Measurements from ENCODE around the gene FFAR1.

The FFAR1 gene

GRCh38 chr19:35389192-35389861 is 41.6 kb downstream of the FFAR1 start:
- TF ChIP-seq CTCF (IDR thresholded peaks at IDR 0.05; ENCODE audit: borderline replicate concordance, extremely low read depth, low read length, poor library complexity, severe bottlenecking), result no peak
- TF ChIP-seq EZH2 (IDR thresholded peaks at IDR 0.05; ENCODE audit: borderline replicate concordance, low read depth, low read length, severe bottlenecking), result no peak
- Histone ChIP-seq H3K9ac (ENCODE audit: low read depth, low read length) (no peak overlapping the region), H3K79me2 (ENCODE audit: insufficient read depth, low read length) (no peaks in the 10 kb centered on the region), H2AFZ (ENCODE audit: low read depth, low read length) (no peak overlapping the region), H3K4me3 (ENCODE audit: low read depth in 1 of 2, low read length in 2 of 2) (no peak overlapping the region), H4K20me1 (ENCODE audit: insufficient read depth, low read length) (no peaks in the 10 kb centered on the region), H3K4me1 (ENCODE audit: insufficient read depth, low read length) (no peaks in the 10 kb centered on the region), H3K4me2 (ENCODE audit: insufficient read depth, low read length) (no peak overlapping the region), H3K27me3 (ENCODE audit: insufficient read depth, low read length, poor library complexity) (no peaks in the 10 kb centered on the region), H3K36me3 (ENCODE audit: insufficient read depth, low read length) (no peaks in the 10 kb centered on the region), H3K27ac (ENCODE audit: low read length) (no peak overlapping the region), H3K9me3 (ENCODE audit: insufficient read depth, low read length, severe bottlenecking) (peaks cover 21% of the 10 kb centered on the region)
- DNase-seq (no peak), ATAC-seq (ENCODE audit: insufficient read depth, low read depth) (no peak)

- Histone ChIP-seq H3K79me2 (ENCODE audit: insufficient read depth, low read length) (no peaks in the 10 kb centered on the region), H2AFZ (ENCODE audit: low read depth, low read length) (no peak overlapping the region), H3K27ac (ENCODE audit: low read length) (no peak overlapping the region), H3K36me3 (ENCODE audit: insufficient read depth, low read length) (no peaks in the 10 kb centered on the region), H3K4me3 (ENCODE audit: low read depth in 1 of 2, low read length in 2 of 2) (no peak overlapping the region), H3K27me3 (ENCODE audit: insufficient read depth, low read length, poor library complexity) (no peaks in the 10 kb centered on the region), H3K9ac (ENCODE audit: low read depth, low read length) (no peak overlapping the region), H3K4me1 (ENCODE audit: insufficient read depth, low read length) (no peaks in the 10 kb centered on the region), H4K20me1 (ENCODE audit: insufficient read depth, low read length) (no peaks in the 10 kb centered on the region), H3K9me3 (ENCODE audit: insufficient read depth, low read length, severe bottlenecking) (peaks cover 7% of the 10 kb centered on the region), H3K4me2 (ENCODE audit: insufficient read depth, low read length) (no peak overlapping the region)
- DNase-seq (no peak), ATAC-seq (ENCODE audit: insufficient read depth, low read depth) (no peak)
- no peak for TF ChIP-seq EZH2 (IDR thresholded peaks at IDR 0.05; ENCODE audit: borderline replicate concordance, low read depth, low read length, severe bottlenecking)
- no peak for TF ChIP-seq CTCF (IDR thresholded peaks at IDR 0.05; ENCODE audit: borderline replicate concordance, extremely low read depth, low read length, poor library complexity, severe bottlenecking)
Observed at GRCh38 chr19:35392742-35393715, 45.3 kb downstream of the FFAR1 start.

DNA sequence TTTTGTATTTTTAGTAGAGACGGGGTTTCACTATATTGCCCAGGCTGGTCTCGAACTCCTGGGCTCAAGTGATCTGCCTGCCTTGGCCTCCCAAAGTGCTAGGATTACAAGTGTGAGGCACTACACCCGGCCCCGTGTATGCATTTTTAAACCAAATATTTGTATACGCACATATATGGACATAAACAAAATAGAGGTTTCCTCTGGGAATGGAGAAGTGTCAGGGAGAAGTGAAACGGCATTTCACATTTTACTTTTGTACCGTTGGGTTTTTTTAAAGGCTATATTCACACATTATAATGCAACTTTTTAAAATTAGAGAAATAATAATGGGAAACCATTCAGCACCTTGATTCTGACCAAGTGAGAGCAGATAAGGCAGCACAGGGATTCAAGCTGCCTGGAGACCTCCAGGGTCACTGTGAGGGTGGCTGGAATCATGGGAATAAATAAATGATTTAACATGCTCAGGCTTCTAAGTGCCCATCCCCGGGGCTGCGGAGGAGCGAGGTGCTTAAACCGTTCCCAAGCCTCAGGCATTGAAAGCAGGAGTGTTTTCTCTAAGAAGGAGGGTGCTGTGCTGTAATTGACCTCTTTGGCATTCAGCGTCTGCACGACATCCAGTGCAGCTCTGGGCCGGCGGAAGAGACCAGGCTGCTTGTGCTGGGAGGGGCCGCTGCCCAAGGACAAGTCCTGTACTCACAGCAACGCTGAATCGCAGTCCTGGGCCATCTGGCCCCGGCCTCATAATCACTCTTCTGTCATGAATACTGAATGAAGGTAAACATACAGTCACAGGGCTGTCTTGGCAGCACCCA is 47.9 kb downstream of the FFAR1 start:
- no peak overlapping the region for H3K4me3 ChIP-seq (ENCODE audit: low read depth in 1 of 2, low read length in 2 of 2)
- DNase-seq (no peak), ATAC-seq (ENCODE audit: insufficient read depth, low read depth) (no peak)
- H3K4me1 ChIP-seq (ENCODE audit: insufficient read depth, low read length), result no peaks in the 10 kb centered on the region
- no peak overlapping the region for H3K9ac ChIP-seq (ENCODE audit: low read depth, low read length)
- no peaks in the 10 kb centered on the region for H4K20me1 ChIP-seq (ENCODE audit: insufficient read depth, low read length)
- TF ChIP-seq EZH2 (IDR thresholded peaks at IDR 0.05; ENCODE audit: borderline replicate concordance, low read depth, low read length, severe bottlenecking) (no peak), CTCF (IDR thresholded peaks at IDR 0.05; ENCODE audit: borderline replicate concordance, extremely low read depth, low read length, poor library complexity, severe bottlenecking) (no peak)
- no peaks in the 10 kb centered on the region for H3K9me3 ChIP-seq (ENCODE audit: insufficient read depth, low read length, severe bottlenecking)
- no peaks in the 10 kb centered on the region for H3K79me2 ChIP-seq (ENCODE audit: insufficient read depth, low read length)
- no peak overlapping the region for H3K4me2 ChIP-seq (ENCODE audit: insufficient read depth, low read length)
- peaks cover 3% of the 10 kb centered on the region for H3K27me3 ChIP-seq (ENCODE audit: insufficient read depth, low read length, poor library complexity)
- no peaks in the 10 kb centered on the region for H3K36me3 ChIP-seq (ENCODE audit: insufficient read depth, low read length)
- H2AFZ ChIP-seq (ENCODE audit: low read depth, low read length), result no peak overlapping the region
- no peak overlapping the region for H3K27ac ChIP-seq (ENCODE audit: low read length)

Measured in DND-41 (cell line).